Smooth muscle cell (in vitro differentiated cells): ENCODE results near the gene MAGEA2B. TPM values are rescaled to one million over a fixed set of nuclear protein-coding genes. Genes with fewer than 3 reads are reported as not detected.
"Not testable (repeated sequence)": the region's sequence is repeated elsewhere in the genome, so short reads cannot be mapped to it uniquely, and the experiment has no call there.

ENCODE experiments used
- DNase-seq: peaks from one replicate; lab custom pipeline; 2025; ENCODE audit not compliant: unreplicated experiment; lab: John Stamatoyannopoulos, UW
- H2AFZ ChIP-seq: fragments of 200-600 bp; sonication (generic); 2 replicates; pipeline ENCODE4 v1.6.0; 2016; ENCODE audit warnings: antibody characterized with exemption, low read depth, mild to moderate bottlenecking
- H3F3A ChIP-seq: fragments of 200-600 bp; sonication (generic); 2 replicates; pipeline ENCODE4 v1.6.0; 2017; ENCODE audit warnings: antibody characterized with exemption, low read depth
- H3K27ac ChIP-seq: fragments of 200-600 bp; sonication (generic); 2 replicates; pipeline ENCODE4 v1.5.1; 2016; ENCODE audit warnings: low read depth, mild to moderate bottlenecking
- H3K27me3 ChIP-seq: fragments of 200-600 bp; sonication (generic); 2 replicates; pipeline ENCODE4 v1.6.1; 2016; ENCODE audit warnings: low read depth, mild to moderate bottlenecking
- H3K36me3 ChIP-seq: fragments of 200-600 bp; sonication (generic); 2 replicates; pipeline ENCODE4 v1.5.1; 2016; ENCODE audit warnings: low read depth
- H3K4me1 ChIP-seq: fragments of 200-600 bp; sonication (generic); 2 replicates; pipeline ENCODE4 v1.5.1; 2016; ENCODE audit warnings: low read depth
- H3K4me2 ChIP-seq: fragments of 200-600 bp; sonication (generic); 2 replicates; pipeline ENCODE4 v1.6.0; 2016; ENCODE audit warnings: mild to moderate bottlenecking
- H3K4me3 ChIP-seq: fragments of 200-600 bp; sonication (generic); 2 replicates; pipeline ENCODE4 v1.5.1; 2016; ENCODE audit warnings: mild to moderate bottlenecking
- H3K79me2 ChIP-seq: fragments of 200-600 bp; sonication (generic); 2 replicates; pipeline ENCODE4 v1.6.0; 2016; ENCODE audit warnings: low read depth, mild to moderate bottlenecking
- H3K9ac ChIP-seq: fragments of 200-600 bp; sonication (generic); 2 replicates; pipeline ENCODE4 v1.6.0; 2016; ENCODE audit warnings: low read depth
- H3K9me3 ChIP-seq: fragments of 200-600 bp; sonication (generic); replicated peaks from 2 replicates; pipeline ENCODE4 v1.5.1; 2016; ENCODE audit warnings: low read depth
- H4K20me1 ChIP-seq: fragments of 200-600 bp; sonication (generic); 2 replicates; pipeline ENCODE4 v1.6.0; 2016; ENCODE audit warnings: low read depth
- CTCF ChIP-seq: fragments of 200-600 bp; sonication (generic); IDR thresholded peaks from 2 replicates; pipeline ENCODE4 v1.5.1; 2017; ENCODE audit warnings: borderline replicate concordance, mild to moderate bottlenecking, antibody characterized with exemption; ENCODE audit not compliant: insufficient read depth, poor library complexity, severe bottlenecking
- WGBS: methylation state at CpG from one replicate; pipeline ENCODE4 v1.1.7; 2016; ENCODE audit warnings: low lambda C conversion rate; 5-methylcytosine and 5-hydroxymethylcytosine counted together
- polyA plus RNA-seq: library from polyadenylated mRNA; unstranded; fragments of >200 nt; fragmentation: Nextera tagmentation; extraction: Ambion mirVana; gene quantifications from 2 replicates; pipeline ENCODE4 v1.2.1, GENCODE V29; 2016
- total RNA-seq: library from RNA; depleted of rRNA; stranded (reverse); fragments of >200 nt; gene quantifications from 2 replicates; pipeline ENCODE4 v1.2.3, GENCODE V29; 2014

MAGEA2B gene
- total and polyA plus RNA-seq, 2 experiments from 2014 or later = not detected

- not testable (repeated sequence) for H3K9ac ChIP-seq, H3K27me3 ChIP-seq, H3K4me2 ChIP-seq, H3F3A ChIP-seq, H3K27ac ChIP-seq, H2AFZ ChIP-seq, DNase-seq, H3K79me2 ChIP-seq, H3K36me3 ChIP-seq, H3K4me3 ChIP-seq, H4K20me1 ChIP-seq, H3K9me3 ChIP-seq, H3K4me1 ChIP-seq
- no CpG with 5 or more reads among the region's 2 CpGs for WGBS
These were observed 5.3 kb upstream of the MAGEA2B start, which contains the start of gene CSAG2 for GRCh38 chrX:152709173-152709572. Gene CSAG2 (minus strand): TSS chrX:152709273. CDS start chrX:152709112, 161 bp downstream.

- H3K4me3 ChIP-seq, H3K9ac ChIP-seq, DNase-seq, H3K79me2 ChIP-seq, H3K36me3 ChIP-seq, H3K9me3 ChIP-seq, H3K4me2 ChIP-seq, H3K27ac ChIP-seq, H4K20me1 ChIP-seq, H3K4me1 ChIP-seq, H2AFZ ChIP-seq, H3K27me3 ChIP-seq, H3F3A ChIP-seq: not testable (repeated sequence)
- WGBS = no CpG with 5 or more reads among the region's 5 CpGs
These were observed 1.2 kb upstream of the MAGEA2B start for GRCh38 chrX:152713195-152713594.

- no peak overlapping the region for H3K4me2 ChIP-seq
- whole genome bisulfite sequencing = 71% methylated on average over 5 of the region's 7 CpGs
- no peak overlapping the region for H3K9ac ChIP-seq
- H3K9me3 ChIP-seq = no peaks in the 10 kb centered on the region
- no peak overlapping the region for H2AFZ ChIP-seq
- H3K36me3 ChIP-seq = no peaks in the 10 kb centered on the region
- no peaks in the 10 kb centered on the region for H4K20me1 ChIP-seq
- H3K79me2 ChIP-seq = no peaks in the 10 kb centered on the region
- DNase-seq = no peak
- no peak overlapping the region for H3K4me3 ChIP-seq
- H3K27ac ChIP-seq = no peak overlapping the region
- H3F3A ChIP-seq = no peaks in the 10 kb centered on the region
- no peak for TF ChIP-seq CTCF
- no peaks in the 10 kb centered on the region for H3K4me1 ChIP-seq
- no peaks in the 10 kb centered on the region for H3K27me3 ChIP-seq
These were observed 11.0 kb downstream of the MAGEA2B start for GRCh38 chrX:152725409-152725808.

- 92% methylated on average over 16 of the region's 21 CpGs for WGBS
- no peak for TF ChIP-seq CTCF
- H3F3A ChIP-seq = no peaks in the 10 kb centered on the region
- H4K20me1 ChIP-seq = no peaks in the 10 kb centered on the region
- H3K4me2 ChIP-seq = no peak within 1 kb of the TSS
- no peaks in the 10 kb centered on the region for H3K36me3 ChIP-seq
- H3K4me1 ChIP-seq = no peaks in the 10 kb centered on the region
- H3K79me2 ChIP-seq = no peaks in the 10 kb centered on the region
- H3K27ac ChIP-seq = no peak within 1 kb of the TSS
- no peak within 1 kb of the TSS for H2AFZ ChIP-seq
- H3K27me3 ChIP-seq = no peaks in the 10 kb centered on the region
- no peaks in the 10 kb centered on the region for H3K9me3 ChIP-seq
- no peak within 1 kb of the TSS for H3K4me3 ChIP-seq
- DNase-seq = no peak
- no peak within 1 kb of the TSS for H3K9ac ChIP-seq
These were observed 19.0 kb downstream of the MAGEA2B start, which contains the start of the genes CSAG1 and MAGEA12 for GRCh38 chrX:152733261-152733975. Gene CSAG1 (minus strand): TSS chrX:152733721. CDS start chrX:152732460, 1,261 bp downstream. Gene MAGEA12 (plus strand): TSS chrX:152733757. CDS start chrX:152736162, 2,405 bp downstream.

- H2AFZ ChIP-seq, H3F3A ChIP-seq, H3K27me3 ChIP-seq, H3K79me2 ChIP-seq, DNase-seq, H3K9me3 ChIP-seq, H4K20me1 ChIP-seq, H3K4me1 ChIP-seq, H3K36me3 ChIP-seq, H3K4me3 ChIP-seq, H3K4me2 ChIP-seq, H3K27ac ChIP-seq, H3K9ac ChIP-seq: not testable (repeated sequence)
- WGBS = 86% methylated on average over 20 of the region's 22 CpGs
These were observed 19.9 kb downstream of the MAGEA2B start for GRCh38 chrX:152734143-152734858.
